Upper lobe of left lung (tissue), 6 donors: Measurements from ENCODE around the gene B3GALT6. TPM values are rescaled to one million over a fixed set of nuclear protein-coding genes. Genes with fewer than 3 reads are reported as not detected.

Experiments used
- ATAC-seq, 2 donors: fragments of 200-7000 bp; cut with Tn5 transposase; one replicate each; pipeline ENCODE4 v1.9.1; 2022; ENCODE audit warnings: mild to moderate bottlenecking in 2 of 2, moderate library complexity in 2 of 2; ENCODE audit not compliant: low FRiP score in 2 of 2
- DNase-seq, 2 donors: peaks; one replicate each; pipeline ENCODE4 v3.0.0-alpha.2; 2019 to 2020
- H3K27ac ChIP-seq, 4 donors: fragments of 200-600 bp; sonication (generic); one replicate each; pipeline ENCODE4 v1.5.1; 2016 to 2019
- H3K27me3 ChIP-seq, 4 donors: fragments of 200-600 bp; sonication (generic); one replicate each; pipeline ENCODE4 v1.5.1; 2017 to 2019
- H3K36me3 ChIP-seq, 4 donors: fragments of 200-600 bp; sonication (generic); one replicate each; pipeline ENCODE4 v1.5.1; 2016 to 2019
- H3K4me1 ChIP-seq, 4 donors: fragments of 200-600 bp; sonication (generic); one replicate each; pipeline ENCODE4 v1.5.1; 2018 to 2019
- H3K4me3 ChIP-seq, 4 donors: fragments of 200-600 bp; sonication (generic); one replicate each; pipeline ENCODE4 v1.5.1; 2017 to 2019; ENCODE audit warnings: mild to moderate bottlenecking in 2 of 4, moderate library complexity in 1 of 4
- H3K9me3 ChIP-seq, 4 donors: fragments of 200-600 bp; sonication (generic); one replicate each; pipeline ENCODE4 v1.5.1; 2018 to 2019
- CTCF ChIP-seq, 6 experiments: fragments of 450-650 bp in 4 of 6; fragments of 200-600 bp in 2 of 6; sonication (generic) in 2 of 6; IDR thresholded peaks; one replicate each; pipeline ENCODE4 v1.5.1; 2016 to 2019; ENCODE audit warnings: antibody characterized with exemption in 6 of 6
- EP300 ChIP-seq, 4 donors: sonication (generic); formaldehyde crosslinking; IDR thresholded peaks; one replicate each; pipeline ENCODE4 v1.5.1; 2017; ENCODE audit warnings: antibody characterized with exemption in 4 of 4, control low read depth in 2 of 4
- POLR2A ChIP-seq, 4 donors: fragments of 450-650 bp; IDR thresholded peaks; one replicate each; pipeline ENCODE4 v1.5.1; 2016 to 2017; ENCODE audit warnings: antibody characterized with exemption in 4 of 4, mild to moderate bottlenecking in 2 of 4
- POLR2AphosphoS5 ChIP-seq, 2 donors: sonication (generic); formaldehyde crosslinking; IDR thresholded peaks; one replicate each; pipeline ENCODE4 v1.5.1; 2017; ENCODE audit warnings: antibody characterized with exemption in 2 of 2
- WGBS, 2 donors: methylation state at CpG; one replicate each; pipeline ENCODE4 v1.1.5; 2017 to 2018; 5-methylcytosine and 5-hydroxymethylcytosine counted together
- total RNA-seq, 6 donors: library from RNA; depleted of rRNA in 4 of 6; stranded (reverse); fragments of >200 nt in 4 of 6; gene quantifications; one replicate each; pipeline versions ENCODE4 v1.1.0 to v1.2.1, GENCODE V29; 2016 to 2021
- donor health status: DM: no; HTN: no; CAD: no; lungs with moderate emphysema.
- donor health status: DM: no; HTN: yes; CAD: no; lungs with severe emphysema.

B3GALT6 gene
- total RNA-seq, 6 donors from 2014 or later = 15.2 to 31.3 (median 19.9) TPM

DNA sequence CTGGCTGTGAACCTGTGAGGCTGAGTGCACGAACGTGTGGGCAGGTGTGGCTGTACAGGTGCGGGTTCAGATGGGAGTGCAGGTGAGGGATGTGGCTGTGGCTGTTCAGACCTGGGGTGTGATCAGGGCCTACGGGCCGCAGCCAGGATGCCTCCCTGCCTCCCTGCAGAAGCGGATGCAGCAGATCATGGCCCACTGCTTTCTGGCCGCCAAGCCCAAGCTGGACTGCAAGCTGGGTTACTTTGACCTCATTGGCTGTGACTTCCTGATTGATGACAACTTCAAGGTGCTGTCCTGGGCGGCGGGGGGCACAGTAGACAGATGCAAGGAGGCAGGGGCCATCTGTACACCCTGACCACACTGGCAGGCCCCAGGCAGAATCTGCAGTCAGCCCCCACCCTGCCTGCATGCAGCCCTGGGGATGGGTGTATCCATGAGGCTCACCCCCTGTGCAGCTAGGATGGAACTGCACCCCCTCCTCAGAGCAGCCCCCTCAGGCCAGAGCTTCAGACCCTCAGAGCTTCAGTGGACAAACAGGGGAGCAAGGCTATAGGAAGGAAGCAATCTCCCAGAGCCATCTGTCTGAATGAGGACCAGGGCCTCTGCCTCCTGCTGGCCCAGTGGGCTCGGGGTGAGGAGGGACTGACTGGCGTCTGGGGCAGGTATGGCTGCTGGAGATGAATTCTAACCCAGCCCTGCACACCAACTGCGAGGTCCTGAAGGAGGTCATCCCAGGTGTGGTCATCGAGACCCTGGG, 35.4 kb upstream of the B3GALT6 start:
- Histone ChIP-seq H3K4me1 (peaks cover 5 to 16% (median 8%) of the 10 kb centered on the region in 4 donors), H3K9me3 (peaks cover 0 to 10% (median 3%) of the 10 kb centered on the region in 4 donors), H3K27me3 (peaks cover 0 to 10% (median 4%) of the 10 kb centered on the region in 4 donors), H3K36me3 (no peaks in the 10 kb centered on the region), H3K4me3 (no peak overlapping the region), H3K27ac (no peak overlapping the region)
- no peak for ATAC-seq
- DNase-seq = peak in 1 of 2 donors; percentile 58
- WGBS, 2 donors = 80 to 84% methylated on average over 7 to 13 of the region's 13 CpGs
- TF ChIP-seq POLR2AphosphoS5 (IDR thresholded peaks at IDR 0.05) (no peak), POLR2A (IDR thresholded peaks at IDR 0.05) (no peak), EP300 (IDR thresholded peaks at IDR 0.05) (no peak), CTCF (IDR thresholded peaks at IDR 0.05) (no peak)

DNA sequence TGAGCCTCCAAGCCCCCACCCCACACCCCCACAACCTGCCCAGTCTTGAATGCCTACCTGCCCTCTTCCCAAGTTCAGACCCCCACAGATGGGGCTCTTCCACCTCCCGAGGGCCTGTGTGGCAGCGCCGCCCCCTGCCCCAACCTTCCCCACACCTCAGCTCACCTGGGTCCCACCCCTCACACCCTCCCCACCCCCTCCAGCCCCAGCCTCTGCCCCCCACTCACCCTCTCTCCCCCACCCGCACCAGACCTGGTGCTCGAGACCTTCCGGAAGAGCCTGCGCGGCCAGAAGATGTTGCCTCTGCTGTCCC, 34.9 kb upstream of the B3GALT6 start:
- ATAC-seq (no peak), DNase-seq (peak in 1 of 2 donors; percentile 56)
- Histone ChIP-seq H3K27me3 (peaks cover 0 to 10% (median 4%) of the 10 kb centered on the region in 4 donors), H3K4me1 (peaks cover 5 to 16% (median 8%) of the 10 kb centered on the region in 4 donors), H3K9me3 (peaks cover 0 to 6% (median 2%) of the 10 kb centered on the region in 4 donors), H3K36me3 (no peaks in the 10 kb centered on the region), H3K27ac (no peak overlapping the region), H3K4me3 (no peak overlapping the region)
- TF ChIP-seq CTCF (IDR thresholded peaks at IDR 0.05) (no peak), POLR2AphosphoS5 (IDR thresholded peaks at IDR 0.05) (no peak), EP300 (IDR thresholded peaks at IDR 0.05) (no peak), POLR2A (IDR thresholded peaks at IDR 0.05) (no peak)
- 83 to 100% methylated on average over 6 to 8 of the region's 8 CpGs for WGBS, 2 donors

DNA sequence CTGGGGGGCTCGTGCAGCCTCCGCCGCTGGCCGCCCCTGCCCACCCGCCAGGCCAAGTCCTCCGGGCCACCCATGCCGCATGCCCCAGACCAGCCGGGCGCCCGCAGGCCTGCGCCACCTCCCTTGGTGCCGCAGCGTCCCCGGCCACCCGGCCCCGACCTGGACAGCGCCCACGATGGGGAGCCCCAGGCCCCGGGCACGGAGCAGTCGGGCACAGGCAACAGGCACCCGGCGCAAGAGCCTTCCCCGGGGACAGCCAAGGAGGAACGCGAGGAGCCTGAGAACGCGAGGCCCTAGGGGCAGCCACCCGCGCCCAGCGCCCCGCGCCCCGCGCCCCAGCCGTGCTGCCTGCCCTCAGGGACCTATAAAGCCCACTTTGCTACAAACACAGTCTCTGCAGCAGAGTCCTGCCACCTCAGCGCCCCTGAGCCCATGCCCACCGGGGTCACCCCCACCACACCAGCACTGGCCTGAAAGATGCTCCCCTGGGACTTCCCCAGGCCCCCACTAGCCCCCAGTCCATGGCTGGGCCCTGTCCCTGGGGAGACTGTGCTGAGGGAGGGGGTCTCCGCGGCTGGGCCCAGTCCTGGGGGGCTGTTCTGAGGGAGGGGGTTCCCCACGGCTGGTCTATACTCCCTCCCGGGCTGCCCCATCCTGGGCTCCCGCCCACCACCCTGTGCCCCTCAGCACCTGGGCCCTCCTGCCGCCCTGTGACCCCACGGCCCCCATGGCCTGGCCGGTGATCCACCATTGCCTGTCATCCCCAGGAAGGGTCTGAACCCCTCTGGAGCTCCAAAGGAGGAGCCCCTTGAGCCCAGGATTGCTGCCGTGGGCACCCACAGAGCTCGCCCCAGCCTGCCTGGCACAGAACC, 34.2 kb upstream of the B3GALT6 start:
- H3K36me3 ChIP-seq = no peaks in the 10 kb centered on the region
- peaks cover 5 to 16% (median 8%) of the 10 kb centered on the region in 4 donors for H3K4me1 ChIP-seq
- 93 to 94% methylated on average over 7 to 40 of the region's 48 CpGs for WGBS, 2 donors
- no peak for TF ChIP-seq POLR2A (IDR thresholded peaks at IDR 0.05)
- TF ChIP-seq CTCF (IDR thresholded peaks at IDR 0.05) = no peak
- TF ChIP-seq EP300 (IDR thresholded peaks at IDR 0.05) = no peak
- TF ChIP-seq POLR2AphosphoS5 (IDR thresholded peaks at IDR 0.05) = no peak
- H3K4me3 ChIP-seq = no peak overlapping the region
- no peak overlapping the region for H3K27ac ChIP-seq
- H3K9me3 ChIP-seq = peaks cover 0 to 6% (median 2%) of the 10 kb centered on the region in 4 donors
- H3K27me3 ChIP-seq = peaks cover 0 to 10% (median 4%) of the 10 kb centered on the region in 4 donors
- ATAC-seq (no peak), DNase-seq (peak in 1 of 2 donors; percentile 84)

DNA sequence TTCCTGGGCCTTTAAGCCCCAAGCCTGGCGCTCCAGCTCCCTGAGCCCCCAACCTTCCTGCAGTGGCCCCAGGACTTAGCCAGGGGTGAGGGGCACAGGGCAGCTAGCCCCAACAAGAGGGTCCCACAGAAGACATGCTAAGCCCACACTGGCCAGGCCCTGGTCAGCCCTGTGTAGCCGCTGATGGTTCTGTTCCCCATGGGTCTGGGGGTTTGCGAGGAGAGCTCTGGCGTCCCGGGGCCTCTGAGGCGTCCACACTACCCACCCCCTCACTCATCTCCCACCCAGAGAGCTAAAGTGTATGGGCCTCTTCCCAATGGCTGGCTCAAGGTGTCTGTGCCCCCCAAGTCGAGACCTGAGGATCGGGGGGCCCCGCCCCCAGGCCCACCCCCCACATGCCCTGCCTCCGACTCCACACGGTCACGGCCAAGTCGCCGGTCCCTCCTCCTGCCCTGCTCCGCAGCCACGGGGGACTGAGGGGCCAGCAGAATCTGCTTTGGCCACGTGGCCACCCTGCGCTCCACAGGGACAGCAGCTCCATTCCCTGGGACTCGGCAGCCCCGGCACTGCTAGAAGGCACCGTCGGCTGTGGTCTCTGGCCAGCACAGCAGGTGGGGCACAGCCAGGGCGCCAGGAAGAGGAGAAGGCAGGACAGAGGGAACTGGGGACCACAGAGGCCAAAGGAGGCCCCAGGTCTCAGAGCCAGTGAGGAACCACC, 33.5 kb upstream of the B3GALT6 start:
- Histone ChIP-seq H3K27ac (no peak overlapping the region), H3K36me3 (no peaks in the 10 kb centered on the region), H3K4me1 (peaks cover 5 to 16% (median 8%) of the 10 kb centered on the region in 4 donors), H3K9me3 (peaks cover 0 to 6% (median 2%) of the 10 kb centered on the region in 4 donors), H3K4me3 (no peak overlapping the region), H3K27me3 (peaks cover 0 to 10% (median 4%) of the 10 kb centered on the region in 4 donors)
- TF ChIP-seq CTCF (IDR thresholded peaks at IDR 0.05) (no peak), POLR2A (IDR thresholded peaks at IDR 0.05) (no peak), EP300 (IDR thresholded peaks at IDR 0.05) (no peak), POLR2AphosphoS5 (IDR thresholded peaks at IDR 0.05) (no peak)
- ATAC-seq = no peak
- 83 to 93% methylated on average over 4 to 22 of the region's 23 CpGs for WGBS, 2 donors
- DNase-seq = peak in 1 of 2 donors; percentile 61
